GM18505 (cell line): Measurements from ENCODE around the gene MYADML2.

ENCODE experiments used
- ATAC-seq: cut with Tn5 transposase; IDR thresholded peaks from one replicate; pipeline ENCODE4 v1.9.1; 2021; ENCODE audit not compliant: unreplicated experiment
- POLR2A ChIP-seq: IDR thresholded peaks from 4 replicates; pipeline ENCODE4 v1.6.1; 2011; ENCODE audit warnings: borderline replicate concordance; ENCODE audit not compliant: insufficient read depth, insufficient read length; ENCODE audit errors: extremely low read depth

Gene MYADML2

GRCh38 chr17:81967533-81968395, 20.7 kb upstream of the MYADML2 start:
- ATAC-seq: no peak
- no peak for TF ChIP-seq POLR2A

DNA sequence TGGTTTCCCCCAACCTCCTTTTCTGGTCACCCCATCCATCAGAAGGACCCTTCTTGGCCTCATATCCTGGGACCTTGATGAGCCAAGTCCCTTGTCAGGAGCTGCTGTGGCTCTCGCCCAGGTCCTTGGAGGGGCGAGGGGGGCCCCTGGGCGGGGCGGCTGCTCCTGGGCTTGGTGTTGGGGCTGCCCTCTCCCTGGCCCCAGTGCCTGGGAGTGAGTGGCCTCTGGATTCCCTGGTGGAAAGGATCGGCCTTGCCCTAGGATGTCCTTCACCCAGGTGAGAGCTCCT, 20.2 kb upstream of the MYADML2 start:
- TF ChIP-seq POLR2A: no peak
- no peak for ATAC-seq

- no peak for TF ChIP-seq POLR2A
- no peak for ATAC-seq
These were observed 19.6 kb upstream of the MYADML2 start for GRCh38 chr17:81966343-81967243.

DNA sequence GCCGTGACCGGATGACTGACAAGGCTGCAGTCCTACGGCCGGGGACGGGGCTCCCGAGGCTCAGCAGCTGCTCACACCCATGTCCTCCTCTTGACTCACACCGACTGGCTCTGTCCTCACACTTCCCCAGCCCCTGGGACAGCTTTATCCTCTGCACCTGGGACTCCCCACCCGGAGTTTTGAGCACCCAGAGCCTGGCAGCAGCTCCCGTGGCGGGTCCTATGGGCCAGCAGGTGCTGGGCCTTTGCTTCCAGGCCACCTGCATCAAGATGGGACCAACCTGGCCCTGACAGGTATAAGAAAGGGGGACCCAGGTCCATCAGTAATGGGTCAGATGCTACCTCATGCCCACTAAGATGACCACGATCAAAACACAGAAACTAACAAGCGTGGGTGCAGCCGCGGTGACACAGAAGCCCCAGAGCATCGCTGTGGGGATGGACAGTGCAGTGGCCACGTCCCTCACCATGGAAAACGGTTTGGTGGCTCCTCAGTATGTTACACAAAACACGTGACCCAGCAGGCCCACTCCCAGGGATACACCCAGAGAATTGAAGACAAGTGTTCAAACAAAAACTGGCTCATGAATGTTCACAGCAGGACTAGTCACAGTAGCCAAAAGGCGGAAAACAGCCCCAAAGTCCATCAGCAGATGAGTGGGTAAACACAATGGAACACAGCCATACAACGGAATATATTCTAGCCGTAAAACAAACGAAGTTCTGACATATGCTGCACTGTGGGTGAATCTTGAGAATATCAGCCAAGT, 17.2 kb upstream of the MYADML2 start:
- ATAC-seq: no peak

GRCh38 chr17:81962499-81963441, 15.7 kb upstream of the MYADML2 start:
- TF ChIP-seq POLR2A: no peak

More for the DNA sequence above, 17.2 kb upstream of the MYADML2 start:
- TF ChIP-seq POLR2A: no peak

DNA sequence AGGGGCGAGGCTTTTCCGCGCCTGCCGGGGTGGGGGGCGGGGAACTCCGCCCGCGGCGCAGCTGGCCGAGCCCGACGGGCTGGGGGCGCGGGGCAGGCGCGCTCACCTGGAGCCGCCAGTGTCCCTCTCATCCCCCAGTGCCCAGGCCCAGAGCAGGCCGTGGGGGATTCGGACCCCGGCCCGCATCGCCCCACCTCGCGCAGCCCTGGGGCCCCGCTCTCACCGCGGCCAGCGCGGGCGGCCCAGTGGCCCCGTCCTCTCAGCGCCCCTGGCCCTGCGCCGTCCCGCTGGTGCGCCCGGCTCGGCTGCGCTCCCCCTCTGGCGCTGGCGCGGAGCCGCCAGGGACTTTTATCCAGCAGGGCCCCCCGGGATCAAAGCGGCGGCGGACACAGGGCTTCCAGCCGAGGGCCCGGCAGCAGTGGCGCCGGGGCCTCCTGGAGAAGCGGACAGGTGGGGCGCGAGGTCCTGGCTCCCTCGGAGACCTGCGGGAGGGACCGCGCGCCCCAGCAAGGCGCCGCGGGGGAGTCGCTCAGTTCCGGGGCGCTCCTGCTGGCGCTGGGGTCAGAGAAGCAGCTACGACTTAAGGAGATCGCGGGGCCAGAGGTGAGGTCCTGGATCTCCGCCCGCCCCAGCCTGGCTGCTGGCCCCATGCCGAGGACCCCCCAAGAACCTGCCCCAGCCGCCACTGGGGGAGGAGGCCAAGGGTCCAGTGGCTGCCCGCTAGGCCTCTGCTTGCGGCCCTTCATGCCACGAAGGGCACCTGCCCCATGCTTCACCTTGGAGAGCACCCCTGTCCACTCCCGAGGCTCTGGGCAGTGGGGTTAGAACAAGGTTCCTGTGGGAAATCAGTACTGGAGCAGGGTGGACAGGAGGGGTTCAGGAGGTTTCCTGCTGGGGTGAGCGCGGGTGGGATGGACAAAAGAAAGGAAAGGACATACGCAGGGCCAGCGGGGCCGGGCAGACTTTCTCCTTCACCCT, 14.8 kb upstream of the MYADML2 start:
- no peak for ATAC-seq
- TF ChIP-seq POLR2A: no peak

More at GRCh38 chr17:81962499-81963441, 15.7 kb upstream of the MYADML2 start:
- ATAC-seq: no peak

- no peak for TF ChIP-seq POLR2A
- ATAC-seq: no peak
These were observed 14.1 kb upstream of the MYADML2 start, which contains the start of gene NOTUM for GRCh38 chr17:81961087-81961511. Gene NOTUM (minus strand): TSS chr17:81961187. CDS start chr17:81960909, 278 bp downstream.

DNA sequence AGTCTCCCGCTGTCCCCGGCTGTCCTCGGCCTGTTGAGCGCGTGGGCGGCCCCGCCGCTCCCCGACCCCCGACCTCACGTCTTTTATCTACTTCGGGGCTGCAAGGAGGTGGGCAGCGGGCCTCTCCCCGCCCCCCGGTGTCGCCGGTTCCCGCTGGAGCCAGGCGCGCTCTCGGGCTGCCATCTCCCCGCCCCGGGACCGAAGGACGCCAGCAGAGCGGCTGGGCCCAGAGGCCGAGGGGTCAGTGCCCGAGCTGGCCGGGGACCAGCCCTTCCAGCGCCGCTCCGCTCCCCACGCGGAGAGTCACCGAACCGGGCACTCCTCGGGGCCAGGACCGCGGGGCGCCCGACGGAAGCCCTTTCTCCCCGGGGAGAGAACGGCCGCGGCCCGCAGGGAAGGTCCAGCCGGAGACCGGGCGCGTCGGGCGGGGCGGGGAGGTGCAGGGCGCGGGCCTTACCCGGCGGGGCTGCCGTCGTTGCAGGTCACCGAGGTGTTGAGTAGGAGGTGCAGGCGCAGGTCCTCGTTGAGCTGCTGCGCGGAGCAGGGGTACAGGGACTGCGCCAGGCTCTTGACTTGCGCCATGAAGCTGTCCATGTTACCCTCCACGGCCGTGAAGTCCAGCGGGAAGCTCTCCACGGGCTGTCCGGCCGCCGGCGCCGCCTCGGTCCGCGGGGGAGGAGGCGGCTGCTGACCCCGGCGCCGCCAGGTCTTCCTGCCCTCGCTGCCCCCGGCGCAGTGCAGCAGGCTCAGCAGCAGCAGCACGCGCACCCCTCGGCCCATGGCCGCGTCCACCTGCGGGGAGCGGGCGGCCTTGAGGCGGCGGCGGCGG, 13.3 kb upstream of the MYADML2 start:
- ATAC-seq: no peak
- TF ChIP-seq POLR2A: no peak

GRCh38 chr17:81959362-81960129, 12.5 kb upstream of the MYADML2 start:
- ATAC-seq: peak; percentile 53
- TF ChIP-seq POLR2A: no peak

DNA sequence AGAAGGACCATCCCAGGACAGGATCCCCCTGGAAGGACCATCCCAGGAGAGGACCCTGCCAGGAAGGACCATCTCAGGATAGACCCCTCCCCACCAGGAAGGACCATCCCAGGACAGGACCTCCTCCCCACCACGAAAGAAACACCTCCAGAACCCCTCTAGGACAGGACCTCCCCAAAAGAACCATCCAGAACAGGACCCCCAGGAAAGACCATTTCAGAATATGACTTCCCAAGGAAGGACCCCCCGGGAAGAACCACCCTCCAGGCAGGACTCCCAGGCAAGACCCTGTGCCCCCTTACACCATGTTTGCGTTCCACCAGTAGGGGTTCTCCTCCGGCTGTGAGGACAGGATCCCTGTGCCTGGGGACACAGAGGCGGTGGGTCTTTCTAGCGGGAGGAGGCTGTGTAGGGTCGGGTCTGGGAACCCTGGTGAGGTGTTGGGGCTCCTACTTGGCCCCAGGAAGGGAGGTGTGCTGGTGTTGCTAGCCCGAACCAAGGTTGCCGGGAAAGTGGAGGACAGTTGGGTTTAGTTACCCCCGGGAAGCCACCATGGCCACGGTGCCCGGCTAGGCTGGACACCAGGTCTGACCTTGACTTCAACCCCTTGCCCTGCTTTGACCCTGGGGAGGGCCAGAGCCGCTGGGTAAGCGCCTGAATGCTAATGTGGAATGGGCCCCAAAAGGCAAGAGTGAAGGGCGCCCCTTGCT, 11.8 kb upstream of the MYADML2 start:
- no peak for ATAC-seq
- no peak for TF ChIP-seq POLR2A
